ENCODE results near the gene CEBPE.

The CEBPE gene

DNA sequence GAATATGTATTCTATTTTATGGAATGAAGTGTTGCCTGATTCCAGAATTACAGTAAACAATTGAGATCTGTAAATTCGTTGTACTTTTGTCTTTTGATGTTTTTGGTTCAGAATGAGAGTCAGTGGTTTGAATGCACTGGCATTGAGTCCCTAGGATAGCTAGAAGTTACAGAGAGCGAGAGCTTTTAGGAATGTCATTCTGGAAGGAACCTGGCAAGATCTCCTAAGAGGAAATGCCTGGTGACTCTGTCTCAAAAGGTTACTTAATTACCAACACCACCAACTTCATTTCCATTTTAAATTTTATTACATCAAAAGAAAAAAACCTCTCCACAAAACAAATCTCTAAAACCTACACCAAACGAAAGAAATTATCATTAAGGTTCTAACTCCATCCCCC lies 6.0 kb upstream of the CEBPE start:
- no peak for TF ChIP-seq CTCF (IDR thresholded peaks at IDR 0.05; ENCODE audit: insufficient read depth, low read depth, low read length, missing control alignments)
- H3K4me3 ChIP-seq (ENCODE audit: low read length): no peak overlapping the region
- no peak for DNase-seq (ENCODE audit: low read depth)

GRCh38 chr14:23124337-23124954 lies 5.4 kb upstream of the CEBPE start:
- TF ChIP-seq CTCF (IDR thresholded peaks at IDR 0.05; ENCODE audit: insufficient read depth, low read depth, low read length, missing control alignments): no peak
- no peak for DNase-seq (ENCODE audit: low read depth)
- H3K4me3 ChIP-seq (ENCODE audit: low read length): no peak overlapping the region

DNA sequence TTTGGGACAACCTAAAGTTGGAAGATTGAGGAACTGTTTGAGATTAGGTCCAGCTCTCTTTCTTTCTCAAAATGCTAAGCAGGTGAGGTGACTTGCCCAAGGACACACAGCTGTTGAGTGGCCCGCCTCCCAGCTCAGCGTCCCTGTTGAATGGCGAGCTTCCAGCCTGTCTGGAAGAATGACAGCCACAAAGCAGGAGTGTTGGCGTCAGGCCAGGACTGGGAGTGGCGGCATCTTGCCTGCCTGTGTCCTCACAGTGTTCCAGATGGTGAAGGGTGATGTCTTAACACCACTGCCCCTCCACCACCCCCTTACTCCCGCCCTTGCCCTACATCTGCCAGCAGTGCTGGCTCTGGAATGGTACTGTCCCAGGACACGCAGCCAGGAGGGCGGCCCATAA lies 4.4 kb upstream of the CEBPE start:
- TF ChIP-seq CTCF (IDR thresholded peaks at IDR 0.05; ENCODE audit: insufficient read depth, low read depth, low read length, missing control alignments): no peak
- no peak overlapping the region for H3K4me3 ChIP-seq (ENCODE audit: low read length)
- peak; percentile 64 for DNase-seq (ENCODE audit: low read depth)

DNA sequence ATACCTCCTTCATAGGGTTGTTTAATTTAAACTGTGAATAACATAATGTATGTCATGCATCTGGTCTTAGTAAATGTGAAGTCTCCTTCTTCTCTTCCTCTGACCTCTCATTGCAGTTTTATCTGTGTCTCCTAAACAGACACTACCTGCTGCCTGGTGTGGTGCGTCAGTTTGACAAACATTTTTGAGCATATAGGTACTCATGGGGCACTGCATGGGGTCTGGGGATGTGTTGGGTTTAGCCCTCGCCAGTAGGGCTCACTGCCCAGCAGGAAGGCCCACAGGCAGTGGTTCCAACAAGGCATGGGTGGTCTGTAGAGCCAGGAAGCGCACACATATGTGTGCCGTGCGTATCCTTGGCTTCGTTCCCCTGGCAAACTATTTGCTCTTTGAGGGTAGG lies 3.0 kb upstream of the CEBPE start:
- DNase-seq (ENCODE audit: low read depth): no peak
- no peak for TF ChIP-seq CTCF (IDR thresholded peaks at IDR 0.05; ENCODE audit: insufficient read depth, low read depth, low read length, missing control alignments)
- no peak overlapping the region for H3K4me3 ChIP-seq (ENCODE audit: low read length)

GRCh38 chr14:23121361-23121771 lies 2.3 kb upstream of the CEBPE start:
- DNase-seq (ENCODE audit: low read depth): no peak
- no peak overlapping the region for H3K4me3 ChIP-seq (ENCODE audit: low read length)

DNA sequence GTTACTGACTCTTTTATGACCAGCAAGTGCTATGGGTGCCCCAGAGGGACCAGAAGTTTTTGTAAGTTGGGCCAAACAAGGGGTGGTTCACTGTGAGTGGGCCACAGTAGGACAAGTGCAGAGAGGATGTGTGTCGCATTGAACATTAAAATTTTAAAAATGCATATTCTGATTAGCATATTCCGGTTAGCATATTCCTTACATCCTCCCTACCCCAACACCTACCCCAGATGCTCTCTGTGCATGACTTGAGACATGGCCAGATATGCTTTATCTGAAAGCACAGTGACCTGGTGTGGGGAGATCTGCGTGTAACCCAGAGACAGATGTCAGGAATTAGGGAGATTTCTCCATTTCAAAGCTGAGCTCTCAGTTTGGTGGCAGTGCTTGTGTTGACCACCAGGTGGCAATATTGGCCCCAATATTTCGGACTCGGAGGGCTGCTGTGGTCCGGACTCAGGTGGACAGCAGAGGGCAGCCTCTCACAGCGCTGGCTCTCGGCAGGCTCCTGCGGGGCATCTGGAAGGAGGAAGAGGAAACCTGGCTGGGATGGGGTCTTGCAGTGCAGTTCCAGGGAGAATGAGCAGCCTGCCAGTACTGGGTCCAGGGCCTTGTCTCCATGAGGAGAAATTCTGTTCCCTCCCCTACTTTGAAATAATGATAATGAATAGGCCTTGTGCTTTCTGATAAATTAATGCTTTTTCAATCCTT lies 1.6 kb upstream of the CEBPE start:
- DNase-seq (ENCODE audit: low read depth): peak; percentile 82
- H3K4me3 ChIP-seq (ENCODE audit: low read length): no peak overlapping the region
- TF ChIP-seq CTCF (IDR thresholded peaks at IDR 0.05; ENCODE audit: insufficient read depth, low read depth, low read length, missing control alignments): peak; percentile 100

More at GRCh38 chr14:23121361-23121771, 2.3 kb upstream of the CEBPE start:
- TF ChIP-seq CTCF (IDR thresholded peaks at IDR 0.05; ENCODE audit: insufficient read depth, low read depth, low read length, missing control alignments): no peak

All from epithelial cell of esophagus (primary cell).